Neural crest cell (in vitro differentiated cells): ENCODE data around the gene FZR1. TPM values are rescaled to one million over a fixed set of nuclear protein-coding genes. Genes with fewer than 3 reads are reported as not detected.
A peak's percentile ranks its signal among the peaks of the same experiment; 100 is the strongest.

ENCODE experiments used
- DNase-seq: peaks from one replicate; pipeline ENCODE4 v3.0.0; 2021; ENCODE audit warnings: low read depth, mixed read lengths, low spot score
- H3K27ac Mint-ChIP-seq: one replicate; pipeline ENCODE4 v1.8.0; 2021; ENCODE audit warnings: mild to moderate bottlenecking, mixed read lengths; ENCODE audit not compliant: unreplicated experiment
- H3K27me3 Mint-ChIP-seq: 2 replicates; pipeline ENCODE4 v1.8.0; 2021; ENCODE audit warnings: low read depth, mild to moderate bottlenecking, mixed read lengths
- H3K36me3 Mint-ChIP-seq: 2 replicates; pipeline ENCODE4 v1.8.0; 2021; ENCODE audit warnings: low read depth, mild to moderate bottlenecking, mixed read lengths
- H3K4me1 Mint-ChIP-seq: 2 replicates; pipeline ENCODE4 v1.8.0; 2021; ENCODE audit warnings: mixed read lengths
- H3K4me3 Mint-ChIP-seq: one replicate; pipeline ENCODE4 v1.8.0; 2021; ENCODE audit warnings: mild to moderate bottlenecking, mixed read lengths
- H3K9me3 Mint-ChIP-seq: 2 replicates; pipeline ENCODE4 v1.8.0; 2021; ENCODE audit warnings: mixed read lengths
- CTCF ChIP-seq: fragments of 200-600 bp; sonication (generic); conservative IDR thresholded peaks from 2 replicates; pipeline ENCODE4 v1.5.0; 2021; ENCODE audit warnings: antibody characterized with exemption, mild to moderate bottlenecking
- total RNA-seq: library from RNA; stranded (reverse); gene quantifications from 2 replicates; pipeline ENCODE4 v1.2.1, GENCODE V29; 2021

FZR1 gene
- total RNA-seq, 1 donor from 2014 or later, result 67.8 TPM

DNA sequence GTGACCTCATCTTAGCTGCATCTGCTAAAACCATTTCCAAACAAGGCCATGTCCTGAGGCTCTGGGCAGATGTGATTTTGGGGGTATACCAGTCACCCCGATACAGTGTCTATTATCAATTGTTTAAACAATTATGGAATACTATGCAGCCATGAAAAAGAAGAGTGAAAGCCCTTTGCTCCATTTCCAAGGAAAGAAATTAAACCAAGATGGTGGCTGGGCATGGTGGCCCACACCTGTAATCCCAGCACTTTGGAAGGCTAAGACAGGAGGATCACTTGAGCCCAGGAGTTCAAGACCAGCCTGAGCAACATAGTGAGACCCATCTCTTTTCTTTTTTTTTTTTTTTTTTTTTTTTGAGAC lies 33.6 kb downstream of the FZR1 start:
- Mint-ChIP-seq H3K27me3 (no peaks in the 10 kb centered on the region), H3K4me3 (no peak overlapping the region), H3K36me3 (no peaks in the 10 kb centered on the region), H3K9me3 (no peaks in the 10 kb centered on the region), H3K27ac (peak overlapping the region; percentile 78), H3K4me1 (no peaks in the 10 kb centered on the region)
- DNase-seq, result no peak
- TF ChIP-seq CTCF, result no peak

GRCh38 chr19:3543150-3544057 lies 37.3 kb downstream of the FZR1 start:
- no peak overlapping the region for H3K4me3 Mint-ChIP-seq
- no peak for TF ChIP-seq CTCF
- no peaks in the 10 kb centered on the region for H3K4me1 Mint-ChIP-seq
- H3K27ac Mint-ChIP-seq, result no peak overlapping the region
- H3K9me3 Mint-ChIP-seq, result no peaks in the 10 kb centered on the region
- no peak for DNase-seq
- peaks cover 4% of the 10 kb centered on the region for H3K27me3 Mint-ChIP-seq
- no peaks in the 10 kb centered on the region for H3K36me3 Mint-ChIP-seq

GRCh38 chr19:3544058-3544376 lies 37.9 kb downstream of the FZR1 start:
- Mint-ChIP-seq H3K36me3 (no peaks in the 10 kb centered on the region), H3K27ac (no peak overlapping the region), H3K27me3 (peaks cover 4% of the 10 kb centered on the region), H3K4me1 (no peaks in the 10 kb centered on the region), H3K4me3 (no peak overlapping the region), H3K9me3 (no peaks in the 10 kb centered on the region)
- no peak for TF ChIP-seq CTCF
- no peak for DNase-seq

DNA sequence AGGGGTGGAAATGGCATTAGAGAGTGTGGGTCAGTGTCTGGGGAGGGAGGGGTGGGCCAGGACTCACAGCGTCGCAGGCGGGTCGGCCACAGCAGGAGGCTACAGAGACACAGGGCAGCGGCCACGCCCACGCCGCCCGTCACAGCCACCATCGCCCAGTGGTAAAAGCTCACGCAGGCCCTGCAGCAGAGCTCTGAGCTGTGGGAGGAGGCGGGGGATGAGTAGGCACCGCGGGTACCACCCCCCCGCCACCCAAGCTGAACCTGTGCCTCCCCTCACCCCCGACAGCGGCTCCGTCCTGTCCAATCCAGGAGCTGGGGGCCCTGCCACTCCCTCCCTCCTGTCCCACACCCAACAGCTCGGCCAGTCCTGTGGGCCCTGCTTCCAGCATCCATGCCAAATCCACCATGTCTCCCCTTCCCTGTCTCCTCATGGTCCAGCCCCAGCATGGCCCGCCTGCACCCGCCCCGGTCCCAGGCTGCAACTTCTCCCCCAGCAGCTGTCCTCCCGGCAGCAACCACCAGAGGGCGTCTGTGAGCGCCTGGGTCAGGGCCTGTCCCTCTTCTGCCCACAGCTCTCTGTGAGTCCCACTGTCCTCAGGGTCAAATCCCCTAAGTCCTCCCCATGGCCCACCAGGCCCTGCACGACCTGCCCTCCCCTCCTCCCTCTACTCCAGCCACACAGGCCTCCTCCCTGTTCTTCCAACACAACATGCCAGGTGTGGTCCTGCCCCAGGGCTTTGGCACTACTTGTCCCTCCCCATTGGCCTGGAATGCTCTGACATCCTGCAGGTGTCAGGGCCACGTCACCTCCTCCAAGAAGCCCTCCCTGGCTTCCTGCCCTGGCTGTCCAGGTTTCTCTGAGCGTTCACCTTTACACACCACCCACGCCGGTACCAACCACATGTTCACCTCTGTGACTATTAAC lies 38.9 kb downstream of the FZR1 start:
- H3K9me3 Mint-ChIP-seq, result no peaks in the 10 kb centered on the region
- peaks cover 4% of the 10 kb centered on the region for H3K27me3 Mint-ChIP-seq
- DNase-seq, result peak; percentile 96
- H3K4me3 Mint-ChIP-seq, result peak overlapping the region; percentile 77
- H3K36me3 Mint-ChIP-seq, result no peaks in the 10 kb centered on the region
- H3K27ac Mint-ChIP-seq, result no peak overlapping the region
- TF ChIP-seq CTCF, result peak; percentile 92
- no peaks in the 10 kb centered on the region for H3K4me1 Mint-ChIP-seq

DNA sequence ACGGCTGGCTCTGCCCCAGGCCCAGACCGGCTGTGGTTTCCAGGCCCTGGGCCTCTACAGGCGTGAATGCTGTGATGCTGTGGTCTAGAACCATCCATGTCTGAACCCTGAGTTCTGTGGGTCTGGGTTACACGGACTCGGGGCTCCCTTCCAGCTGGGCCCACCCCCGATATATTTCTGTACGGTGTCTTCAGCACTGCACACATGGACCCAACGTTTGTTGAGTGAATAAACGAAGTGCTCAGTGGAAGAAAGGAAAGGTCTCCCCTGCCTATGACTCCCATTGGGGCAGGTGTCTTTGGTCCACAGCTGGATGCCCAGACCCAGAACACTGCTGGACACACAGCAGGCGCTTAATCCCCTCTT lies 39.5 kb downstream of the FZR1 start:
- Mint-ChIP-seq H3K4me3 (peak overlapping the region; percentile 77), H3K27me3 (peaks cover 4% of the 10 kb centered on the region), H3K27ac (no peak overlapping the region), H3K36me3 (no peaks in the 10 kb centered on the region), H3K4me1 (no peaks in the 10 kb centered on the region), H3K9me3 (no peaks in the 10 kb centered on the region)
- TF ChIP-seq CTCF, result no peak
- DNase-seq, result no peak
